Measurements from ENCODE around the gene NMU.

NMU gene

DNA sequence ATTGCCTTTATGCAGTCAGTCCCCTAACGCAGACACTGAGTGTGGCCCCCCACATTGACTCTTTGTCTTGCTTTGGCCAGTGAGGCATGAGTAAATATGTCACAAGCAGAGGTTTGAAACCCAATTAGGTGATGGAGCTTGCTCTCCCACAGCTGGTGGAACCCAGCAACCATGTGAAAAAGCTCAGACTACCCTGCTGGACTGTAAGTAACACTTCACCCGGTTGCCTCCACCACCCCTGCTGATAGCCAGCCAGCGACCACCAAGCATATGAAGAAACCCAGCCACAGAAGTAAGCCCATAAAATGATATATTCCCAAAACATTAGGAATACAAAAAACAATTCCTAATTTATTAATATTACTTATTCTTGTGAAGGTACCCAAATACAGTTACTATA, 22.5 kb downstream of the NMU start:
- POLR2A ChIA-PET, result no interaction called here
- no peak for DNase-seq (ENCODE audit: extremely low spot score)
- TF ChIP-seq, protein P1, sequence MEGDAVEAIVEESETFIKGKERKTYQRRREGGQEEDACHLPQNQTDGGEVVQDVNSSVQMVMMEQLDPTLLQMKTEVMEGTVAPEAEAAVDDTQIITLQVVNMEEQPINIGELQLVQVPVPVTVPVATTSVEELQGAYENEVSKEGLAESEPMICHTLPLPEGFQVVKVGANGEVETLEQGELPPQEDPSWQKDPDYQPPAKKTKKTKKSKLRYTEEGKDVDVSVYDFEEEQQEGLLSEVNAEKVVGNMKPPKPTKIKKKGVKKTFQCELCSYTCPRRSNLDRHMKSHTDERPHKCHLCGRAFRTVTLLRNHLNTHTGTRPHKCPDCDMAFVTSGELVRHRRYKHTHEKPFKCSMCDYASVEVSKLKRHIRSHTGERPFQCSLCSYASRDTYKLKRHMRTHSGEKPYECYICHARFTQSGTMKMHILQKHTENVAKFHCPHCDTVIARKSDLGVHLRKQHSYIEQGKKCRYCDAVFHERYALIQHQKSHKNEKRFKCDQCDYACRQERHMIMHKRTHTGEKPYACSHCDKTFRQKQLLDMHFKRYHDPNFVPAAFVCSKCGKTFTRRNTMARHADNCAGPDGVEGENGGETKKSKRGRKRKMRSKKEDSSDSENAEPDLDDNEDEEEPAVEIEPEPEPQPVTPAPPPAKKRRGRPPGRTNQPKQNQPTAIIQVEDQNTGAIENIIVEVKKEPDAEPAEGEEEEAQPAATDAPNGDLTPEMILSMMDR (IDR thresholded peaks at IDR 0.05; ENCODE audit: control extremely low read depth, extremely low read depth, low read depth, missing control alignments), result no peak
- CTCF ChIA-PET, result no interaction called here

DNA sequence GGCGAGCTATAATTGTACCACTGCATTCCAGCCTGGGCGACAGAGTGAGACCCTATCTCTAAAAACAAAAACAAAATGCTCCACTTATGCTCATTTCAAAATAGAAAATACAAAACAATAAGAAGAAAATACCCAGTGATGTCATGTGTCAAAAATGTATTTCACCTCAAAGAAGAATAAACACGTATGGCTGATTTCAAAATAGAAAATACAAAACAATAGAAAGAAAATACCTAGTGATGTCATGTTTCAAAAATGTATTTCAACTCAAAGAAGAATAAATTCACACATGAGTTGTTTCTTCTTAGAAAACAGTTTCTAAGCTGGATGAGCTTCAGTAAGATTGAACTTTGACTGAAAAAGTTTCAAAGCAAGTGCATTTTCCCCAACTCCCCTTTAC, 23.8 kb downstream of the NMU start:
- ChIA-PET CTCF (no interaction called here), POLR2A (no interaction called here)
- TF ChIP-seq, protein P1 (IDR thresholded peaks at IDR 0.05; ENCODE audit: control extremely low read depth, extremely low read depth, low read depth, missing control alignments), result no peak
- no peak for DNase-seq (ENCODE audit: extremely low spot score)

DNA sequence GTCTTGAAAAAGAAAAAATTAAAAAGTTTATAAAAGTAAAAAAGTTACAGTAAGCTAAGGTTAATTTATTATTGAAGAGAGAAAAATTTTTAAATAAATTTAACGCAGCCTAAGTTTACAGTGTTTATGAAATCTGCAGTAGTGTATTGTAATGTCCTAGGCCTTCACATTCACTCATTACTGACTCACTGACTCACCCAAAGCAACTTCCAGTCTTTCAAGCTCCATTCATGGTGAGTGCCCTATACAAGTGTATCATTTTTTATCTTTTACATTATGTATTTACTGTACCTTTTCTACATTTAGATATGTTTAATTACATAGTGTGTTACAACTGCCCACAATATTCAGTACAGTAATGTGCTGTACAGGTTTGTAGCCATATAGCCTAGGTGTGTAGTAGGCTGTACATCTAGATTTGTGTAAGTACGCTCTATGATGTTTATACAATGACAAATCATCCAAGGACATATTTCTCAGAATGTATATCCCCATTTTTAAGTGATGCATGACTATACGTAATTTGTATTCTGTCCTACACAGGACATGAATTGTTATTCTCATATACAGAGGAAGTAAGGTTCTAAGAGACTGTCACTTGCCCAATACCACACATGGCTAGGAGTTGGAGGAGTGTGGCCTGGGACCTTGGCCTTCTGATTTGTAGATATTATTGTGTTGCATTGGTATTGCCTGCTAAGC, 24.6 kb downstream of the NMU start:
- POLR2A ChIA-PET, result no interaction called here
- no peak for DNase-seq (ENCODE audit: extremely low spot score)
- CTCF ChIA-PET, result no interaction called here
- TF ChIP-seq, protein P1 (IDR thresholded peaks at IDR 0.05; ENCODE audit: control extremely low read depth, extremely low read depth, low read depth, missing control alignments), result no peak

DNA sequence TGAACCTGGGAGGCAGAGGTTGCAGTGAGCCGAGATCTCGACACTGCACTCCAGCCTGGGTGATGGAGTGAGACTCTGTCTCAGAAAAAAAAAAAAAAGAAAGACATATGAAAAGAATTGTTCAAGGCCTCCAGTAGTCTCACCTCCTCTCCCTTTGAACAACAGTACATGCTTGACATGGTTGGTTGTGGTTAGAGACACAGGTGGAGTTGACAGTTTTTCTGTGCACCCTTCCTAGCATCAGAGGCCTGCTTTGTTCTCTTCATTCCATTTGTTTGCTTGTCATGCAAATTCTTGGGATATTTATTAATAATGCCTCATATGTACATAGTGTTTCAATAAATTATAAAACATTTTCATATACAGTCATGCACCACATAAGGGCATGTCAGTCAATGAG, 25.7 kb downstream of the NMU start:
- TF ChIP-seq, protein P1 (IDR thresholded peaks at IDR 0.05; ENCODE audit: control extremely low read depth, extremely low read depth, low read depth, missing control alignments), result no peak
- POLR2A ChIA-PET, result no interaction called here
- CTCF ChIA-PET, result interaction anchor here (1.4 kb wide), 1 partner anchor 11 kb away, joined by 4 read pairs; no protein-coding TSS in a partner anchor
- no peak for DNase-seq (ENCODE audit: extremely low spot score)

DNA sequence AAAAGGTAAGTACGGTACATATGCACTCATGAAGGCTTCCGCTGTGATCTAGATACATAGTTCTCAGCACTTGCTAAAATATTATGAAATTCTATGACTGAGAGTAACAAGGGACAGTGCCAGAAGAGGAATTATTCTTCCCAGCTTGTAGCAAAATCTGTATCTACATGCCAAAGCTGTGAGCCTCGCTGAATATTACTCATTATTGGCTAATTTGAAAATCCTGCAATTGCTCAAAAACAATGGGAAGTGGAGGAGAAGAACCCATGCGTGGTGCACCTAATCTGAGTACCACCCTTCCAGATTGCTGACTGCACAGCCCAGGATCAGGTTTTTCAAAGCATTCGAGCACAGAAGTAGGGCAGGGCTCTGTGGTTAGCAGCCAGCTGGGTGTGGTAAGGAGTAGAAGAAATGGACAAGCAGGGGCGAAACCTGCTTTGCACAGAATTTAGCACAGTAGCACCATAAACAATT, 26.7 kb downstream of the NMU start:
- TF ChIP-seq, protein P1 (IDR thresholded peaks at IDR 0.05; ENCODE audit: control extremely low read depth, extremely low read depth, low read depth, missing control alignments), result no peak
- ChIA-PET POLR2A (no interaction called here), CTCF (interaction anchor here (0.8 to 1.4 kb wide), 2 partner anchors 10 to 66 kb away, joined by 3 to 4 read pairs; no protein-coding TSS in a partner anchor)
- no peak for DNase-seq (ENCODE audit: extremely low spot score)

DNA sequence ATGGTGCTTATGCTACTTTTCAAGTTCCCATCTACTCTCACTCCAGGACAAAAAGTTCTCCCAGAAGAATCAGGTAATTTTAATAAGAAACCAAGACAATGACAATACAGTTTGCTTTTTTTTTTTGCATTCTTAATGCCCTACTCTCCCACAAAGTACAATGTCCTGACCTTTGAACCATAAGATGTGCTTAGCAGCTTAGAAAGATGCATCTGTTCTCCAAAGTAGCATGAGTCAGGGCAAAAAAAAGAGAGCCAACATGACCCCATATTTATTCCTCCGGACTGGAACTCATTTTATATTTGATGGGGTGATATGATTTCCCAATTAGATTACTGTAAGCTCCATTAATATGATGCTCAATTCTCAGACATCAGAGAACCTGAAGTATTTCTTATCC, 27.5 kb downstream of the NMU start:
- ChIA-PET POLR2A (no interaction called here), CTCF (interaction anchor here (0.8 kb wide), 1 partner anchor 65 kb away, joined by 3 read pairs; no protein-coding TSS in a partner anchor)
- no peak for DNase-seq (ENCODE audit: extremely low spot score)
- TF ChIP-seq, protein P1 (IDR thresholded peaks at IDR 0.05; ENCODE audit: control extremely low read depth, extremely low read depth, low read depth, missing control alignments), result no peak

Measured in GM10248 (cell line).